GM10266 (cell line): ENCODE results near the gene CAPN10.

Experiments
- DNase-seq: peaks from one replicate; pipeline ENCODE4 v3.0.0; 2012; ENCODE audit errors: extremely low spot score
- TF ChIP-seq, protein P1 (sequence below): IDR thresholded peaks from 2 replicates; pipeline ENCODE4 v1.5.1; 2012; ENCODE audit warnings: mild to moderate bottlenecking, low read depth; ENCODE audit not compliant: control insufficient read depth, insufficient read depth; ENCODE audit errors: missing control alignments

CAPN10 gene

DNA sequence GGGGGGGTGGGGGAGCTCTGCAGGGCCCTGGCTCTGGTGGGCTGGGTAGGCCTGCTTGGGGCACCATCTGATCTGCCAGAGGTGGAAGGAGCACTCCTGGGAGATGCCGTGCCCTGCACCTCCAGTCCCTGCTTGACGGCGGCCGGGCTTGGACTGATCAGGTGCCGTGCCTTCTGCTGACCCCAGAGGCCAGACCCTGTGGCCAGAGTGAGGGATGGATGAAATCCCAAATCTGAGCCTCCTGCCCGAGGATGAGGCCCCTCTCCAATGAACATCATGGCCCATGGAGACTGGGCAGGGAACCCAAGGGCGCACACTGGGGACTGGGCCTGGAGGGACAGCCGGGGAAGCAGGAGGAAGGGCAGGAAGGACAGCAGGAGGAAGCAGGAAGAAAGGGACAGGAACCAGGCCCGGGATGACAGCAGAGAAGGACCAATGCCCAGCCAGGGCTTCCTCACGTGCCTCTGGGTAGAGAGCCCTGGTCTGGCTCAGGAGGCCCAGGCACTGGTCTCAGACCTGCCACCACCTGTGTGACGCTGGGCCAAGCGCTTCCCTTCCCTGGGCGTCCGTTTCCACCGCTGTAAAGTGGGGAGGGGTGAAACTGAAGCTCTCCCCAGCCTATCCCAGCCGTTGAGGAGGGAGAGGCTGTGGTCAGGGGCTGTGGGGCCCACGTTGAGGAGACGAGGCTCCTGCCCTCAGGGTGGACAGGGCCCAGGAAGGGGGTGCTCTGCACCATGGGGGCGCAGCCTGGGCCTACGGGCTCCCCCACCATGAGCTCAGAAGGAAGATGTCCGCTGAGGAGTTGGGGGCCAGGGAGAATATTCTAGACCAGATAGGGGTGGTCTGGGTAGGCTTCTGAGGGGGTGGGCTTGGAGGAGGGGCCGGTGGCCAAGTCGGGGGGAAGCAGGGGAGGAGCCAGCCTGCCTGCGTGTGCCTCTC is 37.7 kb downstream of the CAPN10 start:
- DNase-seq = no peak
- TF ChIP-seq, protein P1, sequence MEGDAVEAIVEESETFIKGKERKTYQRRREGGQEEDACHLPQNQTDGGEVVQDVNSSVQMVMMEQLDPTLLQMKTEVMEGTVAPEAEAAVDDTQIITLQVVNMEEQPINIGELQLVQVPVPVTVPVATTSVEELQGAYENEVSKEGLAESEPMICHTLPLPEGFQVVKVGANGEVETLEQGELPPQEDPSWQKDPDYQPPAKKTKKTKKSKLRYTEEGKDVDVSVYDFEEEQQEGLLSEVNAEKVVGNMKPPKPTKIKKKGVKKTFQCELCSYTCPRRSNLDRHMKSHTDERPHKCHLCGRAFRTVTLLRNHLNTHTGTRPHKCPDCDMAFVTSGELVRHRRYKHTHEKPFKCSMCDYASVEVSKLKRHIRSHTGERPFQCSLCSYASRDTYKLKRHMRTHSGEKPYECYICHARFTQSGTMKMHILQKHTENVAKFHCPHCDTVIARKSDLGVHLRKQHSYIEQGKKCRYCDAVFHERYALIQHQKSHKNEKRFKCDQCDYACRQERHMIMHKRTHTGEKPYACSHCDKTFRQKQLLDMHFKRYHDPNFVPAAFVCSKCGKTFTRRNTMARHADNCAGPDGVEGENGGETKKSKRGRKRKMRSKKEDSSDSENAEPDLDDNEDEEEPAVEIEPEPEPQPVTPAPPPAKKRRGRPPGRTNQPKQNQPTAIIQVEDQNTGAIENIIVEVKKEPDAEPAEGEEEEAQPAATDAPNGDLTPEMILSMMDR = no peak

DNA sequence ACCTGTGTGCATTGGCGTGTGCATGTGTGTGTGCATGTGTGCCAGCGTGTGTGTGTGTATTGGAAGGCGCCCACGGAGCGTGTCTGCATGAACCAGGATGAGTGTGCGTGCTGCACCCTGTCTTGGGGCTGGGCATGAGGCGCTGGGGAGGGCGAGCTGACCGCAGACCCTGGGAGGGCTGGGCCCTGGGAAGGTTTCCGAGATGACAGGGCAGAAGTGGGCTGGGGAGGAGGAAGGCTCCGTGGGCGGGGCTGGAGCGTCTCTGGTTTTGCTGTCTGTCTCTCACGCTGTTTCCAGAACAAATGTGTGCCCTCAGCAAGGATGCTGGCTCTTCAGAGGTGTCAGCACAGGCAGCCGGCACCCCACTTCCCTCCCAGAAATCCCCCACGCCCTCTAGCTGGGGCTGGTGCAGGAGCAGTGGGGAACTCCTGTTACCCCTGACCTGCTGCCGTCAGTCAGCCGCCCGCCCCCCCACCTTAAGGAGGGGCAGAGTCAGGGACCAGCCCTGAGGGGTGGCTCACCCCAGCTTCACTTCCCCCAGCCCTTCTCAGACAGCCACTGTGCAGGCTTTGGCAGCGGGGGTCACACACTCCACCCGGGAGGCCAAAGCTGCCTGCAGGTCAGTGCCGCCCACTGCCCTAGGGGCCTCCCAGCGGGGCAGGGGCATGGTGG is 38.6 kb downstream of the CAPN10 start, which contains the start of gene GPR35:
TSS of gene GPR35 (plus strand) at position 531 of the 672 bp plus-strand sequence. CDS start 4,473 bp downstream, outside the sequence.
- DNase-seq = peak; percentile 83
- TF ChIP-seq, protein P1 = peak; percentile 8

DNA sequence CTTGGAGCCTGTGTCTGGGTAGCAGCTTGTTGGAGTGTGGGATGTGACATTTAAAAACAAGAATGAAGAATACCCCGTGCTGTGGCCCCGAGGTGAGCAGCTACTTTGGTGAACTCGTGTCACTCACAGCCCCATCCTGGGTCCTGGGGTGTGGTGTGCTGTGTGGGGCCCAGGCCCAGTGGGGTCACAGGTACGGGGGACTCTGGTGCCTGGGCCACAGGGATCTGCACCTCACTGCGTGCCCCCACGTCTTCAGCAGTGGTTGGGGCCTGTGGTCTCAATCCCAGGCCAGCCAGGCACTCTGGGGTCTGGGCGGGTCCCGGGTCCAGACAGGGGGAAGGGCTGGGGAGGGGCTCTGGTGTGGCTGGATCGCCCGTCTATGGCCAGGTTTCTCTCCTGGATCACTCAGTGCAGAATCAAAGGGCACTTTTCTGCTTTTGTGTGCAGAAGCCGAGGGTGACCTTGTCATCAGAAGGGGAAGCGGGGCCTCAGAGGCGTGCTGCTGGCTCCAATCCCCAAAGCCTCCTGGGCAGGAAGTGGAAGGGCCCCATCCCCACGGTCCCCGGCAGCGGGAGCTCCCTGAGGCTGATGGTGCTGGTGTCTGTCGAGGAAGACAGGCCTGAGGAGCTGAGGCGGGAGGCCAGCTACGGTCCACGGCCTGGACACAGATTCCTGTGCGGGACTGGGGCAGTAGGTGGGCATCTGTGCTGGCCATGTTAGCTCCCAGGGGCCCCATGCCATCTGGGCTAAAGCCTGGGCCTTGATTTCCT is 40.2 kb downstream of the CAPN10 start:
- TF ChIP-seq, protein P1 = no peak
- no peak for DNase-seq

- TF ChIP-seq, protein P1 = no peak
- no peak for DNase-seq
Measured at GRCh38 chr2:240627736-240628506, 41.4 kb downstream of the CAPN10 start.

DNA sequence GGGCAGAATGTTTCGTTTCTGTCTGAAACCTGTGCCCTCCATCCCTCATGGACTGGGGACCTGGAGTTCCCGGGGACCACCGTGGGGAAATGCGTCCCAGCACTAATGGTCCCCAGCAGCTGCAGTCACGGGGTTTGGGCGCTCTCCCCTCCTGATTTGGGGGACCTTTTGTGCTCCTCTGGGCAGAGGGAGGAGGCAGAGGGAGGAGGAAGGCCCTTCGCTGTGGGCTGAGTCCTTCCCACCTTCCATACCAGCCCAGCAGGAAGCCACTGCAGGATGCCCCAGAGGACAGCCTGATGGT is 41.9 kb downstream of the CAPN10 start:
- no peak for DNase-seq
- TF ChIP-seq, protein P1 = no peak

GRCh38 chr2:240628808-240629618 is 42.5 kb downstream of the CAPN10 start:
- peak; percentile 22 for DNase-seq

More at GRCh38 chr2:240628808-240629618, 42.5 kb downstream of the CAPN10 start:
- TF ChIP-seq, protein P1 = no peak
